HG02623 (cell line): ENCODE data around the gene MAST4.
"Not testable (repeated sequence)": the region's sequence is repeated elsewhere in the genome, so short reads cannot be mapped to it uniquely, and the experiment has no call there.

Source experiments
- ATAC-seq: cut with Tn5 transposase; IDR thresholded peaks from one replicate; pipeline ENCODE4 v1.9.1; 2021; ENCODE audit warnings: moderate library complexity; ENCODE audit not compliant: unreplicated experiment

The MAST4 gene

GRCh38 chr5:67098656-67099055 lies 502.5 kb downstream of the MAST4 start:
- no peak for ATAC-seq

DNA sequence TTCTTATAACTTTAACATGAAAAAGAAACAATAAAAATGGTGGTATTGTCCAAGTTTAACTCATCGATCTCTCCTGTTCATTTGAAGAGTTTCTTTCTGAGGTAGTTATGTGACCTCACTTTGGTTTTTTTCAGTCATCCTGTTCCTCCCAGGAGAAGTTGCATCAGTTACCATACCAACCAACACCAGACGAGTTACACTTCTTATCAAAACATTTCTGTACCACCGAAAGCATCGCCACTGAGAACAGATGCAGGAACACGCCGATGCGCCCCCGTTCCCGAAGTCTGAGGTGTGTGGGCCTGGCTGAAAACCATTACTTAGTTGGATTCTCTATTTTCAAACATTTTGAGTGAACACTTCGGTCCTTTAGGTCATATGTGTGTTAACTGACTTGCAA lies 504.1 kb downstream of the MAST4 start:
- no peak for ATAC-seq

GRCh38 chr5:67102708-67103107 lies 506.5 kb downstream of the MAST4 start:
- ATAC-seq: no peak

DNA sequence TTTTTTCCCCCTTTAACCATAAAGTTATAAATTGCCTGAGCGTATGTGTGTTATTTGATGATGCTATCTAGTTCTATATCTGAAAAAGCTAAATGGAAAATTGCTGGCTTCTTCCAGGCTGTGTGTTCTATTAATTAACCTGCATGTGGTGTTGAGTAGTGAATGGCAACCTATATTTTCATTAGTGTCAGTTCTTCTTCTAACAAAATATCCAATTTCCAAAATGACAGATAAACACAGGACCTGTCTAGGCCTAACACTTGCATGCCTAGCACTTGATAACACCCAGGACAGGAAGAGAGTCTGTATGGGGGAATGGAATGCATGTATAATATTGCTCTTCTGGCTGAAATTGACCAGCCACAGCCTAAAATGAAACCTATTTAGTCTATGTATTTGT lies 508.7 kb downstream of the MAST4 start:
- no peak for ATAC-seq

GRCh38 chr5:67105270-67105669 lies 509.1 kb downstream of the MAST4 start:
- no peak for ATAC-seq

DNA sequence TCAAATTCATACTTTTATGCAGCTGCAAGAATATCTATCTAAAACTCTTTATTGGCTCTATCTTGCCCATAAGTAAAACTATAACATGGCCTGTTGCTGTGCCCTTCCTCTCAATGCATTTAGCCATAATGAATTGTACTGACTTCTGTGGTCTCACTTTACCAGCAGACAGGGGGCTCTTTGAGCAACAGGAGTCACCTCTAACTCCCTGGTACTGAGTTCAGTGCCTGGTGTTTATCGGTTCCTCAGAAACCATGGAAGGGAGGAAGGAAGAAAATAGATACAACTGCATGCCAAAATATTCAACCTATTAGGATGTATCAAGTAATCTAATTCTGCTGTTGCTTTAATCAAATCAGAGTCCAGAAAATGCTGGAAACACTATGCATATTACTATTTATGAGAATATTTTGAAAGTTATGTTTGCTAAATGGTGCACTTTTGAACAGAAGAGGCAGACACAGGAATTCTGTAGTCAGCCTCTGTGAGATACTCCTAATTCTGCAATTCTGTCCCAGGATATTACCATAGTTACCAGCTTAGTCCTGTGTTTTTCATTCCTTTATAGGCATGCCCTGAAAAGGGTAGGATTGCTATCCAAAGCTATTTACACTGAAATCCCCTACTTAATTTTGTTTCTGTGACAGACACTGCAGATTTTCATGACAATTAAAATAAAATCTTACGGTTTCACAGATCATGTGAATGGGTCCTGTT lies 510.6 kb downstream of the MAST4 start:
- ATAC-seq: no peak

DNA sequence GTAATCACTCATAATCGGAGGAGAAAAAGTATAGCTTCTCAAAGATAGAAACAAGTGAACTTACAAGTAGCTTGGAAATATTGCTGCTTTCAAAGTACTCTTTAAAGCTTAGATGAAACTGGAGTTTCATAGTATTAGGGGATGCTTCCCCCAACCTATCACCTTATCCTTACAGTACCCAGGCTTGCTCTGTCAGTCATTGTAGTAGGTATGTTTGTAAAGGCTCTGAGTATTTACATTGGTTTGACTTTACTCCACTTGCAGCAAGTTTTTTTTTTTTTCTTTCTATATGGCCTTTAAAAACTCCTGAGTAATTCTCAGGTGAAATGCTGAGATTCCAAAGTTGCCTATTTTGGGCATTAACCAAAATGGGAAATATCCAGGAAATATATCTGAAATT lies 515.6 kb downstream of the MAST4 start:
- ATAC-seq: no peak

DNA sequence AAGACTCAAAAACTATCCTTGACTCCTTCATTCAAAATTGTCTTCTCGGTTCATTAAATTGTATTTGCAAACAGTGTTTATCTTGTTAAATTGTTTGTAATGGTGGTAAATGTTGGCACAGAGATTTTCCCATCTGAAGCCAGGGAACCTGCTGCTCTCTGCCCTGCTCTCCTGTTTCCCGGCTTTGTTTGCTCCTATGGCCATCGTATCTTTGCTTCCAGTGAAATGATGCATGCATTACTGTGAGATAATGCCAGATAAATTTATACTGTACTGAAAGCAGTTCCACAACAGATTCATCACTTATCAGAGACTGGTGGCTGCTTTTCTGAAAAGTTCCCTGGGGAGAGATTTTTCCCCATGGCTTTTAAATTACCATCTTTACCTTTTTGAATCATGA lies 519.1 kb downstream of the MAST4 start:
- no peak for ATAC-seq

- ATAC-seq: no peak
Observed at GRCh38 chr5:67115817-67116216, 519.6 kb downstream of the MAST4 start.

DNA sequence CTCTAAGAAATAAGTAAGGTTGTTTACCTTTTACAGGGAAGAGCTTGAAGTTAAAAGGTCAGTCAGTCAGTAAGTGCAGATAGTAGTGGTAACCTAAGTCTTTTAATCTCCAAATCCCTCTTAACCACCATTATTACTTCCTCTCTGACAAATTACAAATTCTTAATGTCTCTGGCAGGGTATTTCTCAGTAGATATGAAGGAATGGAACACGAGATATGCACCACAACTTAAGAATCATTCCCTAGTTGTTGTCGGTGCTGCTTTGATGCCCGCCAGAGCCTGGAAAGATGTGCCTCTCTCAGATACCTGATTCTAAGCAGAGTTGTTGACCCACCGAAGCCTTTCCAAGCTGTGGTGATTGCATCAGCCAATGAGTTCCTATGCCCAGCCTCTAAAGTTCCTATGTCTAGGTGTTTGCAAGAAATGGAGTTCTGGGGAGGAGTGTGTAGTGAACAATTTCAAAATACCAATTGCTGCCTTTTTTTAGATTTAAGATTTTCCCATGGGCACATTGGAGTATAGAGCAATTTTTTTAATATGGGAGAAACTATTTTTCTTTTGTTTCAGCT lies 521.9 kb downstream of the MAST4 start:
- no peak for ATAC-seq

GRCh38 chr5:67119010-67119409 lies 522.8 kb downstream of the MAST4 start:
- no peak for ATAC-seq

DNA sequence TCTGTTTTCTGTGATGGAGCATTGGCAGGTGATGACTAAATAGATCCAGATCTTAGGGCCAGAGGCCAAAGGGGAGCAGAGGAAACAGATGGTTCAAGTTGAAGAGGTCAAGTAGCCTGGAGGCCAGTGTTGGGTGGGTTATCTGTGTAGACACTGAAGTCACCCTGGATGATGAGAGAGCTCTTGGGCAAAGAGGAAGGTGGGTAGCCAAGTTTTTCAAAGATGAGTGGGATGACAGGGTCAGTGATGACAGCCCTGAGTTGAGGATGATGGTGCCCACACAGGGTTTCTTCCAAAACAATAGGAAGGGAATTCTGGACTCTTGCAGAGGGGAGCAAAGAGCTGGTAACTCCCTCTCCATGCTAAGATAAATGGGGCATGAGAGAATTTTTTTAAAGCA lies 523.8 kb downstream of the MAST4 start:
- ATAC-seq: no peak

- ATAC-seq: no peak
Observed at GRCh38 chr5:67123819-67124218, 527.6 kb downstream of the MAST4 start.

DNA sequence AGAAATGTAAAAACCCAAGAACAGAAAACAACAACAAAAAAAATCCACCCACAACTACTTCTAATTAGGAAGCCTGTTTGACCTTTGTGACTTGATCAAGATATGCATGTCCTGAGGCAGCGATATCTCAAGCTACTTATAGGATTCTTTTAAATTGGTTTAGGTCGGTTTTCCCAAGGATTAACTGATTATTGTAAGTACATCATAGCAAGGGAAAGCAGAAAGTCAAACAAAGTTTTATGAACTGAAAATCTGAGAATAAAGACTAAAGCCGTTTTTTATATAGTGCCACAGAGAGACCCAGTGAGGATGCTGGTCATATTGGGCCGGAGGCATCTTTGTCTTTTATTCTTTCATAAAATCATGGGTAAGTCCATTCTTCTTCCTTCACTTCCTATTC lies 528.4 kb downstream of the MAST4 start:
- no peak for ATAC-seq

- ATAC-seq: not testable (repeated sequence)
Observed at GRCh38 chr5:67127347-67127895, 531.2 kb downstream of the MAST4 start.

- no peak for ATAC-seq
Observed at GRCh38 chr5:67129768-67130167, 533.6 kb downstream of the MAST4 start.

DNA sequence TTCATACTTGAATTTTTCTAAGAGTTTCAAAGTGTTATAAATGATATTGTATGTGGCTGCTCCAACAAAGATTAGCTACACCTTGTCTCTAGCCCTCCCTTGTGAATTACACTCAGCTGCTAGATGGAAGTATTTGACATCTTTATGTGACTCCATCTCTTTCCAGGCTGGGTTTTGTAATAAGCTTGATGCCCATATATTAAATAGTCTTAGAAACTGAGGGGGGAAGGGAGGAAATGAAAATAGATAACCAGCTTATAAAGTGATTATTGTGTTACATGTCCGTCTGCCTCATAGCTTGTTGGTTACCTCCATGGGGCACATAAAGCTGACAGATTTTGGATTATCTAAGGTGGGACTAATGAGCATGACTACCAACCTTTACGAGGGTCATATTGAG lies 537.0 kb downstream of the MAST4 start:
- ATAC-seq: no peak

- no peak for ATAC-seq
Observed at GRCh38 chr5:67133776-67134175, 537.6 kb downstream of the MAST4 start.

DNA sequence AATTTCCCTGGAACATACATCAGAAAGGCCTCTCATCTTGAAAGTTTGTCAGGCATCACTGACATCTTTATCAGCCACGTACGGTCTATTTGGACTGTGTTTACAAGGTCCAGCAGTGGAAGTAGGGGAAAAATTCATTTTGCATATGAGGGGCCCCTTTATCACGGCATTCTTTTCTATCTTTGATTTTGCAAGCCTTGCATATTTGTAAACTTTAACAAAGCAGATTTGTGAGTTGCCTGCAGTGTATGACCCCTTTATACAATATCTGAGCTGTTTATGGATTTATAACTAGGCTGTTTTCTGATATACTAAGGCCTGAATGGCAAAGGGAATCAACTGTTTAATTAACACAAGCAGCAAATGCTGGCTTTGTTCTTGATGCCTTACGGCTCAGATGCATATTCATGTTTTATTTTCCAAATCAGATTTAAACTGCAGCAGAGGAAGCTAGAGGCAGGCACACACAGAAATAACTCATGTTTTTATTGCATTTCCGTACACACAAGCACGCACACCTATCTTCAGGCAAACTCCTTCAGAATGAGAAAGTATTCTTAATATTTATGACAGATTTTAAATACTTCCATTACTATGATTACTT lies 539.3 kb downstream of the MAST4 start:
- ATAC-seq: no peak

- ATAC-seq: no peak
Observed at GRCh38 chr5:67139030-67139429, 542.8 kb downstream of the MAST4 start.

DNA sequence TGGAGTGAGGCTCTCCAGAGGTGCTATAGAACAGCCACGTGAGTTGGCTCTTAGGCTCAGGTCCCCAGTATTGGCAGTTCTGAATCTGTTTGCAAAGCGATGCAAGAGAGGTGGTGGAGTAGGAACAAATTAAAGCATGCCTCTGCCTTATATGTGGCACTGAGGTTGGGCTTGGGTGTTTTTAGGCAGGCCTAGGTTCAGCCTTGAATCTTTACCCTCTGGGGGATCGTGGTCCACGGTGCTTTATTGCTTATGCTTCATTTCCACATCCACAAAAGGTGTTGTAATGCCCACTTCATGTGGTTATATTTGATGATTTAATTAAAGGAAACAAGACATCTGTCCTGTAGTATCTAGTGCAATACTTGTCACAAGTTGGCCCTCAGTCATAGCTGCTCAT lies 544.2 kb downstream of the MAST4 start:
- no peak for ATAC-seq

DNA sequence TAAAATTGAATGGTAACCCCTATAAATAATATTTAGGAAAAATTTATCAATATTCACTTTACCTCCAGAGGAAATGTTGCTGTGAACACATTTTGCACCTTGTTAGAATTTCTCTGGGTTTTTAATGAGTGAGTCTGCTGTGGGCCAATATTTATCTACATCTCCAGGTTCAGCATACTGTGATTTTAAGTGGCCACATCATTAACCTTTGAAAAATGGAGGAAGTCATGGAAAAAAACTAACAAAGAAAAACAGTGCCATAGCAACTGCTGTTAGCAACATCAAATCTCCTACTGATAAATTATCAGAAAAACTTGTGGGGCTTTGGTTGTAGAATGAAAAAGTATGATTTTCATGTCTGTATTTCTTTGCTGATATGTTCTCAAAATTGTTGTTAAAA lies 545.5 kb downstream of the MAST4 start:
- ATAC-seq: no peak
